ENCODE measurements around the gene SYPL1. TPM values are rescaled to one million over a fixed set of nuclear protein-coding genes. Genes with fewer than 3 reads are reported as not detected.
A peak's percentile ranks its signal among the peaks of the same experiment; 100 is the strongest.

Gene SYPL1
- total and polyA plus RNA-seq, 2 experiments from 2014 or later, result 94.2 to 110 TPM

DNA sequence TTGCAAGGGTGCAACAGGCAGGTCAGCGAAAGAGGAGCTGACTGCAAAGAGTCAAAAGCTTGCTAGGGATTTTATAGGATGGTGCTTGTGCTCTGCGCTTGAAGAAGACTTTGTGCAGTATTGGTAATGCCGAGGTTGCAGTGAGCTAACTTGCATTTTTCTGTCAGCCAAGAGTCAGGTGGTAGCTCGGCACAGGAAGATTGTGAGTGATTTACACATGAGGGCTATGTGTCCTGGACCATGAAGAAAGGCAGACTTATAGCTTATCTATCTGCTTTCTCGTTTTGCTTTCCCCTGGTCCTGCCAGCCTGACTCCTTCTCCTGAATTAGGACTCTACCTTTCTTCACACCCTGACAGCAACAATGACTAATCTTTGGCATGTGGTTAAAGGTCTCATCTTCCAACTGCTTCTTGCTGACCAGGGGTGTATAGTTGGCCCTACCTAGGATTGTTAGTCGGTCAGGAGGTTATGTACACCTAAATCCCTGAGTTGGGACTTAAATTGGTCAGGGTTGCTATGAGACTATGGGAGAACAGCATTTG is 4.1 kb upstream of the SYPL1 start:
- H3K27me3 ChIP-seq, result no peaks in the 10 kb centered on the region
- DNase-seq (ENCODE audit: low spot score), result no peak
- H3K9me3 ChIP-seq (ENCODE audit: low read depth), result no peaks in the 10 kb centered on the region
- no peak overlapping the region for H3K4me3 ChIP-seq
- H3K4me1 ChIP-seq (ENCODE audit: insufficient read depth), result peaks cover 5% of the 10 kb centered on the region
- no peak overlapping the region for H2AFZ ChIP-seq
- H3K9me2 ChIP-seq (replicated peaks; ENCODE audit: insufficient read depth), result no peaks in the 10 kb centered on the region
- TF ChIP-seq EZH2 (IDR thresholded peaks at IDR 0.05; ENCODE audit: borderline replicate concordance) (no peak), EZH2phosphoT487 (IDR thresholded peaks at IDR 0.05; ENCODE audit: low read depth, severe bottlenecking, unreplicated experiment) (no peak)
- TF ChIP-seq, protein P1, sequence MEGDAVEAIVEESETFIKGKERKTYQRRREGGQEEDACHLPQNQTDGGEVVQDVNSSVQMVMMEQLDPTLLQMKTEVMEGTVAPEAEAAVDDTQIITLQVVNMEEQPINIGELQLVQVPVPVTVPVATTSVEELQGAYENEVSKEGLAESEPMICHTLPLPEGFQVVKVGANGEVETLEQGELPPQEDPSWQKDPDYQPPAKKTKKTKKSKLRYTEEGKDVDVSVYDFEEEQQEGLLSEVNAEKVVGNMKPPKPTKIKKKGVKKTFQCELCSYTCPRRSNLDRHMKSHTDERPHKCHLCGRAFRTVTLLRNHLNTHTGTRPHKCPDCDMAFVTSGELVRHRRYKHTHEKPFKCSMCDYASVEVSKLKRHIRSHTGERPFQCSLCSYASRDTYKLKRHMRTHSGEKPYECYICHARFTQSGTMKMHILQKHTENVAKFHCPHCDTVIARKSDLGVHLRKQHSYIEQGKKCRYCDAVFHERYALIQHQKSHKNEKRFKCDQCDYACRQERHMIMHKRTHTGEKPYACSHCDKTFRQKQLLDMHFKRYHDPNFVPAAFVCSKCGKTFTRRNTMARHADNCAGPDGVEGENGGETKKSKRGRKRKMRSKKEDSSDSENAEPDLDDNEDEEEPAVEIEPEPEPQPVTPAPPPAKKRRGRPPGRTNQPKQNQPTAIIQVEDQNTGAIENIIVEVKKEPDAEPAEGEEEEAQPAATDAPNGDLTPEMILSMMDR (IDR thresholded peaks at IDR 0.05; ENCODE audit: poor library complexity), result no peak
- H3K4me2 ChIP-seq, result no peak overlapping the region
- no peaks in the 10 kb centered on the region for H3K36me3 ChIP-seq (replicated peaks; ENCODE audit: insufficient read depth, low read depth)
- H3K27ac ChIP-seq, result no peak overlapping the region
- H4K20me1 ChIP-seq (ENCODE audit: insufficient read depth, poor library complexity, severe bottlenecking), result peaks cover under 1% of the 10 kb centered on the region
- 66% methylated on average over 6 of the region's 6 CpGs for WGBS (ENCODE audit: low lambda C conversion rate, missing lambda C conversion rate)
- H3K79me2 ChIP-seq, result peaks cover 3% of the 10 kb centered on the region

DNA sequence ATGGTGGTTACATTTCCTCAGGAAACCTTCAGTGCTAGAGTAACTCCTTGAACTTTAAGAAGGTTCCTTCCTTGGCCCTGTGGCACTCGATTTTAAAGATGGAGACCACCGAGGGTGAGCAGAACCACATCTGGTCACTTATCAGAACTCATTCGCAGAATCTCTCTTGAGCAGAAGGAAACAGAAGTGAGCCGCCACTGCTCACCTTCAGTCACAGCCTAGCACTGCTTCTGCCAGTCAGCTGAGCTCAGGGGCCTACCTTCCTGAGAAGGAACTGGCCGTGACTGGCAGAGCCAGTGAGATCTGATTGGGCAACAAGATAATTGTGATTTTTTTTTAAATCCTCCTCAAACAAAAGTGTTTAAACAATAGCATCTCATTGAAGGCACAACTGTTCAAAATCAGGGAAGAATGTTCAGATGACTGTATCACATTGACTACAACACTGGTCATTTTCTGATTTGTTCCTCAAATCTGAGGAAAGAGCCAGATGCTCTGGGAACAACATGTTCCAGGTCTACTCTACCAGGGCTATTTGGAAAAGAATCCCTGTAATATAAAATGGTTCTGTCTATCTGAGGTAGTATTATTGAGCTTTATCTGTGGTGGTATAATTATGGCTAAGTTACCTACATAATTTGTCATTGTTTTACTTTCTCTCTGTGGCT is 2.7 kb upstream of the SYPL1 start:
- no peak overlapping the region for H3K4me3 ChIP-seq
- WGBS (ENCODE audit: low lambda C conversion rate, missing lambda C conversion rate), result 80% methylated on average over 5 of the region's 5 CpGs
- H2AFZ ChIP-seq, result no peak overlapping the region
- no peaks in the 10 kb centered on the region for H3K27me3 ChIP-seq
- DNase-seq (ENCODE audit: low spot score), result no peak
- TF ChIP-seq EZH2phosphoT487 (IDR thresholded peaks at IDR 0.05; ENCODE audit: low read depth, severe bottlenecking, unreplicated experiment) (no peak), EZH2 (IDR thresholded peaks at IDR 0.05; ENCODE audit: borderline replicate concordance) (no peak)
- TF ChIP-seq, protein P1 (IDR thresholded peaks at IDR 0.05; ENCODE audit: poor library complexity), result no peak
- no peaks in the 10 kb centered on the region for H3K36me3 ChIP-seq (replicated peaks; ENCODE audit: insufficient read depth, low read depth)
- peak overlapping the region; percentile 32 for H3K27ac ChIP-seq
- peaks cover 13% of the 10 kb centered on the region for H3K4me1 ChIP-seq (ENCODE audit: insufficient read depth)
- no peaks in the 10 kb centered on the region for H3K9me3 ChIP-seq (ENCODE audit: low read depth)
- H3K9me2 ChIP-seq (replicated peaks; ENCODE audit: insufficient read depth), result no peaks in the 10 kb centered on the region
- H3K4me2 ChIP-seq, result no peak overlapping the region
- peaks cover 17% of the 10 kb centered on the region for H3K79me2 ChIP-seq
- peaks cover 13% of the 10 kb centered on the region for H4K20me1 ChIP-seq (ENCODE audit: insufficient read depth, poor library complexity, severe bottlenecking)

GRCh38 chr7:106112972-106113421 is 885 bp upstream of the SYPL1 start:
- Histone ChIP-seq H4K20me1 (ENCODE audit: insufficient read depth, poor library complexity, severe bottlenecking) (peaks cover 32% of the 10 kb centered on the region), H3K79me2 (peaks cover 36% of the 10 kb centered on the region), H2AFZ (peak overlapping the region; percentile 82), H3K27ac (peak overlapping the region; percentile 100), H3K4me1 (ENCODE audit: insufficient read depth) (peaks cover 25% of the 10 kb centered on the region), H3K36me3 (replicated peaks; ENCODE audit: insufficient read depth, low read depth) (no peaks in the 10 kb centered on the region), H3K4me2 (peak overlapping the region; percentile 82), H3K4me3 (peak overlapping the region; percentile 95), H3K27me3 (no peaks in the 10 kb centered on the region), H3K9me2 (replicated peaks; ENCODE audit: insufficient read depth) (no peaks in the 10 kb centered on the region), H3K9me3 (ENCODE audit: low read depth) (no peaks in the 10 kb centered on the region)
- WGBS (ENCODE audit: low lambda C conversion rate, missing lambda C conversion rate), result 85% methylated on average over 17 of the region's 17 CpGs
- DNase-seq (ENCODE audit: low spot score), result no peak
- no peak for TF ChIP-seq EZH2phosphoT487 (IDR thresholded peaks at IDR 0.05; ENCODE audit: low read depth, severe bottlenecking, unreplicated experiment)
- TF ChIP-seq EZH2 (IDR thresholded peaks at IDR 0.05; ENCODE audit: borderline replicate concordance), result no peak
- TF ChIP-seq, protein P1 (IDR thresholded peaks at IDR 0.05; ENCODE audit: poor library complexity), result no peak

Data from hepatocyte (in vitro differentiated cells).